Nephron (organoid): ENCODE measurements around the gene PDLIM4.

Source experiments
- H3K27ac Mint-ChIP-seq, 3 experiments: 2 replicates each; pipeline ENCODE4 v1.8.0; 2020; ENCODE audit warnings: mixed read lengths in 3 of 3, mild to moderate bottlenecking in 2 of 3, moderate library complexity in 1 of 3
- H3K27me3 Mint-ChIP-seq: 2 replicates; pipeline ENCODE4 v1.8.0; 2021; ENCODE audit warnings: low read depth, mild to moderate bottlenecking, moderate library complexity, mixed read lengths
- H3K36me3 Mint-ChIP-seq: 2 replicates; pipeline ENCODE4 v1.8.0; 2020; ENCODE audit warnings: low read depth, mixed read lengths
- H3K4me1 Mint-ChIP-seq: 2 replicates; pipeline ENCODE4 v1.8.0; 2020; ENCODE audit warnings: mixed read lengths
- H3K4me3 Mint-ChIP-seq, 3 experiments: 2 replicates each; pipeline ENCODE4 v1.8.0; 2020; ENCODE audit warnings: mild to moderate bottlenecking in 3 of 3, mixed read lengths in 3 of 3, moderate library complexity in 2 of 3
- H3K9me3 Mint-ChIP-seq: 2 replicates; pipeline ENCODE4 v1.8.0; 2020; ENCODE audit warnings: mixed read lengths
- TF ChIP-seq, protein P1 (sequence below), 3 experiments: fragments of 200-600 bp; sonication (generic); IDR thresholded peaks; one replicate each; pipeline ENCODE4 v1.5.0; 2021; ENCODE audit warnings: antibody characterized with exemption in 3 of 3; ENCODE audit not compliant: unreplicated experiment in 3 of 3

The PDLIM4 gene

DNA sequence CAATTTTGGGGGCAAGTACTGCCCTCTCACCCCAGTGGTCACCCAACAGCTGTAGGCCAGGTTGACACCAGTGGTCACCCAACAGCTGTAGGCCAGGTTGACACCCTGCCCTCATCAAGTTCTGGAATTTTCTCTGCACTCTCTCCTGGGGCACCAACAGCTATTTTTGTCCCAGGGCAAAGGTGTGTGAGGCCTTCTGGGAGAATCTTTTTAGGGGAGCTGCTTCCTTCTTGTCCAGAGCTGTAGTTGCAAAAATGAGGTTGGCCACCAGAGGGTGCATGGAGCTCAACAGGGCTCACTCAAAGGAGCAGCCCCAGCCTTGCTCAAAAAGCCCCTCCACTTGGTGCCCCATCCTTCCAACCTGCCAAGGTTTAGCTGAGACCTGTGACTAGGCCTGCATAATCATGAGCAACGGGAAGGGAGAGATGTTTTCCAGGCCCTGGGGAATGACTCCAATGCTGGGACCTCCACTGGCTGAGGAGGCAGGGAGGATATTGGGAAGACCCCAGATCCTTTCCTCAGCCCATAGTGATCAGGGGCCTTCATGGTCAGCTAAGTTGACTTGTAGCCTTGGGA is 19.2 kb upstream of the PDLIM4 start:
- TF ChIP-seq, protein P1, sequence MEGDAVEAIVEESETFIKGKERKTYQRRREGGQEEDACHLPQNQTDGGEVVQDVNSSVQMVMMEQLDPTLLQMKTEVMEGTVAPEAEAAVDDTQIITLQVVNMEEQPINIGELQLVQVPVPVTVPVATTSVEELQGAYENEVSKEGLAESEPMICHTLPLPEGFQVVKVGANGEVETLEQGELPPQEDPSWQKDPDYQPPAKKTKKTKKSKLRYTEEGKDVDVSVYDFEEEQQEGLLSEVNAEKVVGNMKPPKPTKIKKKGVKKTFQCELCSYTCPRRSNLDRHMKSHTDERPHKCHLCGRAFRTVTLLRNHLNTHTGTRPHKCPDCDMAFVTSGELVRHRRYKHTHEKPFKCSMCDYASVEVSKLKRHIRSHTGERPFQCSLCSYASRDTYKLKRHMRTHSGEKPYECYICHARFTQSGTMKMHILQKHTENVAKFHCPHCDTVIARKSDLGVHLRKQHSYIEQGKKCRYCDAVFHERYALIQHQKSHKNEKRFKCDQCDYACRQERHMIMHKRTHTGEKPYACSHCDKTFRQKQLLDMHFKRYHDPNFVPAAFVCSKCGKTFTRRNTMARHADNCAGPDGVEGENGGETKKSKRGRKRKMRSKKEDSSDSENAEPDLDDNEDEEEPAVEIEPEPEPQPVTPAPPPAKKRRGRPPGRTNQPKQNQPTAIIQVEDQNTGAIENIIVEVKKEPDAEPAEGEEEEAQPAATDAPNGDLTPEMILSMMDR (IDR thresholded peaks at IDR 0.05; ENCODE audit: unreplicated experiment in 3 of 3): peak; percentile 72 to 78 (median 77)
- Mint-ChIP-seq H3K4me1 (no peaks in the 10 kb centered on the region), H3K27ac (no peak overlapping the region)

DNA sequence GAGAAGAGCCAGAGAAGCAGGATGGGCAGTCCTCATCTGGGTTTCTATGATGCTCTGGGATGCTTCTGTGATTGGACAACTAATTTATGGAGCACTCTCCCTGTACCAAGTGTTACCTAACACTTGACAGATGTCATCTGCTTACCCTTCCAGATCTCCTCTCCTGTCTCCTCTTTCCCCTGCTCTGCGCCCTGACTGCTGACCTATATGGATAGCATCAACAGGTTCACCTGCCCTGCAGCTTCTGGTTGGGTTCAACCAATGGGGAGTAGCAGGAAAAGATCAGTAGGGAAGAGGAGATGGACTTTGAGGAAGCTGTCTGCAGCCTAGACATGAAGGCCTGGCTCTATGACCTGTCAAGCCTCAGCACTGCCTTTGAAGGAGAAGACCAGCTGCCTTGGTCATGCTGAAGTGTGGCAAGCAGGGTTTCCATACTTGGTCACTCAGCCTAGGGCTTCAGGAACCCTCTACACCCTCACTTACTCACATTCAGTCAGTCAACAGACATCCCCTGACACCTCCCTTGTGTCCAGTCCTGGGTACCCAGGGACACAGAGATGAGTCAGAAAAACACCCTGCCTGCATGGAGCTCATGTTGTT is 18.5 kb upstream of the PDLIM4 start:
- Mint-ChIP-seq H3K4me3 (no peak overlapping the region), H3K4me1 (no peaks in the 10 kb centered on the region), H3K9me3 (peaks cover 20% of the 10 kb centered on the region), H3K27me3 (peaks cover 15% of the 10 kb centered on the region), H3K36me3 (peaks cover 1% of the 10 kb centered on the region), H3K27ac (no peak overlapping the region)
- TF ChIP-seq, protein P1 (IDR thresholded peaks at IDR 0.05; ENCODE audit: unreplicated experiment in 3 of 3): no peak

More for the DNA sequence above, 19.2 kb upstream of the PDLIM4 start:
- peaks cover 16% of the 10 kb centered on the region for H3K9me3 Mint-ChIP-seq
- no peaks in the 10 kb centered on the region for H3K36me3 Mint-ChIP-seq
- peaks cover 11% of the 10 kb centered on the region for H3K27me3 Mint-ChIP-seq
- H3K4me3 Mint-ChIP-seq: no peak overlapping the region

DNA sequence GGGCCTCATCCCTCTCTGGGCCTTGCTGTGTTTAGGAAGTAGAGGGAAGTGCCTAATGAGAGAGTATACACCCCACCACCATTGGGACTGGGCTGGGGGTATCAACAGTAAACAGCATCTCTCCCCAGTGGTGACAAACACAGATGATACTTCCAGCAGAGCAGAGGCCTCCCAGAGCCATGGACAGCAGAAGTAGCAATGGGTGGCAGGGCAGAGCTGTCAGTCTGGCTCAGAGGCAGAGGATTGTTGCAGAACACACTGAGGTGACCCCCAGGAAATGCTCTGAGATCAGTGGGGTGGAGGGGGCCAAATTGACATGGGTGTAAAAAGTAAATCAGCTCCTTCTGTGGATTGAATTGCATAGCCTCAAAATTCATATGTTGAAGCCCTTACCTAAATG is 17.7 kb upstream of the PDLIM4 start:
- peaks cover 8% of the 10 kb centered on the region for H3K36me3 Mint-ChIP-seq
- H3K9me3 Mint-ChIP-seq: peaks cover 27% of the 10 kb centered on the region
- H3K4me1 Mint-ChIP-seq: no peaks in the 10 kb centered on the region
- no peak overlapping the region for H3K27ac Mint-ChIP-seq
- H3K27me3 Mint-ChIP-seq: peaks cover 15% of the 10 kb centered on the region
- no peak overlapping the region for H3K4me3 Mint-ChIP-seq
- TF ChIP-seq, protein P1 (IDR thresholded peaks at IDR 0.05; ENCODE audit: unreplicated experiment in 3 of 3): no peak

DNA sequence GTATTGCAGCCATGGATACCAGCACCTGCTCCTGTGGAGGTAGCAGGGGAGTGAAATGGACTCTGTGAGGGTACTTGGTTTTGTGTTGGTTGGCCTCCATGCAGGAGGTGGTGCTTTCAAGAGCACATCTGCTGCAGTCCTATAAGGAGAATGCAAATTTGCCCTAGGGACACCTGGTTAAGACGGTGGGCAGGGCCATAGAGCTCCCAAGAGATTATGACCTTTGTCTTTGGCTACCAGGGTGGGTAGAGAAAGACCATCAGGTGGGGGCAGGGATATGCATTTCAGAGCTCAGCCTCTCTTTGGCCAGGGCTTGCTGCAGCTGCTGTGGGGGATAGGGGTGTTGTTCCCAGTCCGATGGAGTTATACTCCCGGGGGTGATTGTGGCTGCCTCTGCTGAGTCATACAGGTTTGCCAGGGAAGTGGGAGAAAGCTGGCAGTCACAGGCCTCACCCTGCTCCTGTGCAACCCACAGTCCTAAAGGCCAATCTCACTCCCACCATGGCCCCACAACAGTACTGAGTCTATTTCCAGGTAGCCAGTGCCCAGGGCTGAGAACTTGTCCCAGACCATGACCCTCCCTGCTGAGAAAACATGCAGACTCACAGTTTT is 14.0 kb upstream of the PDLIM4 start:
- Mint-ChIP-seq H3K27me3 (peaks cover 6% of the 10 kb centered on the region), H3K4me1 (no peaks in the 10 kb centered on the region), H3K4me3 (no peak overlapping the region), H3K27ac (no peak overlapping the region), H3K9me3 (peaks cover 49% of the 10 kb centered on the region), H3K36me3 (peaks cover 12% of the 10 kb centered on the region)
- TF ChIP-seq, protein P1 (IDR thresholded peaks at IDR 0.05; ENCODE audit: unreplicated experiment in 3 of 3): no peak

DNA sequence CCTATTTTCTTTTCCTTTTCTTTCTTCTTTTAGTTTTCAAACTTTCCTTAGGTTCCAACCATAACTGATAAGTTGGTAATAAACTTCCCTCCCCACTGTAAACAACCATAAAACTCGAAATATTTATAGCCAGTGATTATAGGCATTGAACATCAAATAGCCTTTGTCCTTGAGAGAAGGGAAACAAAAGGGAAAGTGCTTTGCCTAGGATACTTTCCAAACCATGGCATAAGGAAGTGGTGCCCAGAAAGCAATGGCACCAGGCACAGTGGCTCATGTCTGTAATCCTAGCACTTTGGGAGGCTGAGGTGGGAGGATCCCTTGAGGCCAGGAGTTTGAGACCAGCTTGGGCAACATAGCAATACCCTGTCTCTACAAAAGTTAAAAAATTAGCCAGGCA is 11.9 kb upstream of the PDLIM4 start:
- Mint-ChIP-seq H3K27me3 (peaks cover 6% of the 10 kb centered on the region), H3K36me3 (peaks cover 12% of the 10 kb centered on the region), H3K4me1 (no peaks in the 10 kb centered on the region), H3K4me3 (no peak overlapping the region), H3K9me3 (peaks cover 47% of the 10 kb centered on the region), H3K27ac (no peak overlapping the region)
- TF ChIP-seq, protein P1 (IDR thresholded peaks at IDR 0.05; ENCODE audit: unreplicated experiment in 3 of 3): no peak
